ENCODE measurements around the gene SKOR1. TPM values are rescaled to one million over a fixed set of nuclear protein-coding genes. Genes with fewer than 3 reads are reported as not detected.
A peak's percentile ranks its signal among the peaks of the same experiment; 100 is the strongest.

The SKOR1 gene
- total and polyA plus RNA-seq, 10 of the 15 experiments (the other 5 are each of a cell fraction or from before 2014, with no cell fraction given) = 0.04 to 0.36 (median 0.10) TPM; not detected in 4

GRCh38 chr15:67861983-67862382 is 36.7 kb downstream of the SKOR1 start:
- Histone ChIP-seq H2AFZ (ENCODE audit: control insufficient read depth, low read depth, low read length) (no peak overlapping the region), H3K27me3 (replicated peaks in 1 of 2; ENCODE audit: control insufficient read depth in 2 of 2, insufficient read depth in 2 of 2, low read length in 1 of 2) (no peaks in the 10 kb centered on the region), H3K79me2 (ENCODE audit: control insufficient read depth, insufficient read depth, low read length) (no peaks in the 10 kb centered on the region), H3K4me1 (ENCODE audit: control insufficient read depth, insufficient read depth, low read length) (peaks cover 34% of the 10 kb centered on the region), H4K20me1 (ENCODE audit: control insufficient read depth, insufficient read depth) (no peaks in the 10 kb centered on the region), H3K9ac (ENCODE audit: control insufficient read depth, insufficient read depth, low read length) (no peak overlapping the region), H3K4me2 (ENCODE audit: control insufficient read depth, insufficient read depth) (peak overlapping the region; percentile 80), H3K27ac (ENCODE audit: control insufficient read depth, insufficient read depth) (peak overlapping the region; percentile 86), H3K9me3 (replicated peaks; ENCODE audit: control insufficient read depth, insufficient read depth, low read length) (no peaks in the 10 kb centered on the region), H3K4me3 (no peak overlapping the region), H3K36me3 (ENCODE audit: control insufficient read depth in 2 of 2, insufficient read depth in 2 of 2, low read length in 1 of 2) (no peaks in the 10 kb centered on the region)
- intact Hi-C loops (cut with micrococcal nuclease; ENCODE audit: unreplicated experiment) (loop anchor here (2.0 to 5.0 kb wide), 4 partner anchors 21 to 365 kb away; partner anchors contain the start of genes CLN6 and RNU6-1), in situ Hi-C loops (cut with MboI) (loop anchor here (5.0 kb wide), 2 partner anchors 195 to 290 kb away; no protein-coding TSS in a partner anchor)
- FAIRE-seq (no peak), DNase-seq (ENCODE audit: low read depth, low spot score) (no peak), ATAC-seq (no peak)
- RAD21 ChIA-PET (ENCODE audit: unreplicated experiment) = interaction anchor here (0.5 to 4.4 kb wide), 9 partner anchors 21 to 348 kb away, joined by 3 to 67 read pairs (median 14); partner anchors contain the start of gene PIAS1
- POLR2A ChIA-PET = interaction anchor here (0.7 to 2.3 kb wide), 5 partner anchors 21 to 349 kb away, joined by 4 to 18 read pairs (median 7); partner anchors contain the start of gene PIAS1
- WGBS (ENCODE audit: insufficient coverage, insufficient replicate concordance, low lambda C conversion rate, missing lambda C conversion rate) = 98% methylated on average over 3 of the region's 3 CpGs
- SMC1A ChIA-PET (ENCODE audit: uncharacterized antibody, unreplicated experiment) = interaction anchor here (0.7 to 4.8 kb wide), 10 partner anchors 8 to 391 kb away, joined by 3 to 97 read pairs (median 12); partner anchors contain the start of gene PIAS1
- CTCF ChIA-PET = interaction anchor here (0.6 to 4.5 kb wide), 6 partner anchors 21 to 444 kb away, joined by 3 to 119 read pairs (median 8); no protein-coding TSS in a partner anchor
- no TSS peak for BruUV-seq (replicated peaks)
- TF ChIP-seq PKNOX1 (IDR thresholded peaks at IDR 0.05) (no peak), NR2F1 (conservative IDR thresholded peaks at IDR 0.05) (no peak), NFYB (IDR thresholded peaks at IDR 0.05; ENCODE audit: insufficient read depth, low read depth, low read length) (no peak), E2F8 (IDR thresholded peaks at IDR 0.05; ENCODE audit: low read depth, partially characterized antibody) (no peak), TCF7 (IDR thresholded peaks at IDR 0.05; ENCODE audit: borderline replicate concordance) (no peak), HSF1 (IDR thresholded peaks at IDR 0.05; ENCODE audit: low read depth, low read length) (no peak), MAX (IDR thresholded peaks at IDR 0.05; ENCODE audit: low read depth, low read length) (no peak), MTA2 (IDR thresholded peaks at IDR 0.05; ENCODE audit: low read depth) (no peak), CREM (IDR thresholded peaks at IDR 0.05; ENCODE audit: low read depth) (no peak), ZBTB4 (CRISPR knock-in tag; IDR thresholded peaks at IDR 0.05) (no peak), WRNIP1 (IDR thresholded peaks at IDR 0.05; ENCODE audit: borderline replicate concordance, low read depth, low read length) (no peak), BCL3 (IDR thresholded peaks at IDR 0.05; ENCODE audit: borderline replicate concordance, insufficient read depth, low read depth, low read length, poor library complexity, severe bottlenecking) (no peak)

Data from GM12878 (cell line).